ENCODE results near the gene ADAD2.

ADAD2 gene

GRCh38 chr16:84237994-84238750 lies 47.2 kb downstream of the ADAD2 start:
- no peak overlapping the region for H3K9ac ChIP-seq
- no peak overlapping the region for H3K4me2 ChIP-seq
- no peak for TF ChIP-seq CTCF (conservative IDR thresholded peaks at IDR 0.05; ENCODE audit: low read depth, low read length)
- no peak overlapping the region for H3K27ac ChIP-seq
- H3K79me2 ChIP-seq (ENCODE audit: insufficient read depth, low read depth), result no peaks in the 10 kb centered on the region
- no peaks in the 10 kb centered on the region for H4K20me1 ChIP-seq (ENCODE audit: insufficient read depth)
- no peak overlapping the region for H2AFZ ChIP-seq (ENCODE audit: low read depth)
- H3K4me1 ChIP-seq (ENCODE audit: low read depth, poor library complexity, severe bottlenecking), result no peaks in the 10 kb centered on the region
- H3K27me3 ChIP-seq (ENCODE audit: insufficient read depth, low read depth), result peaks cover 82% of the 10 kb centered on the region
- no peaks in the 10 kb centered on the region for H3K36me3 ChIP-seq (ENCODE audit: insufficient read depth)
- H3K4me3 ChIP-seq (IDR thresholded peaks at IDR 0.05; ENCODE audit: insufficient read depth, low read depth, low read length), result no peak overlapping the region

- H3K4me2 ChIP-seq, result no peak overlapping the region
- H3K4me3 ChIP-seq (IDR thresholded peaks at IDR 0.05; ENCODE audit: insufficient read depth, low read depth, low read length), result no peak overlapping the region
- no peak overlapping the region for H3K27ac ChIP-seq
- H2AFZ ChIP-seq (ENCODE audit: low read depth), result no peak overlapping the region
- no peak for TF ChIP-seq CTCF (conservative IDR thresholded peaks at IDR 0.05; ENCODE audit: low read depth, low read length)
- peaks cover 75% of the 10 kb centered on the region; the same call in 1 of the 2 replicates for H3K27me3 ChIP-seq (ENCODE audit: insufficient read depth, low read depth)
- no peak overlapping the region for H3K9ac ChIP-seq
- no peaks in the 10 kb centered on the region for H3K79me2 ChIP-seq (ENCODE audit: insufficient read depth, low read depth)
- H3K36me3 ChIP-seq (ENCODE audit: insufficient read depth), result no peaks in the 10 kb centered on the region
- no peaks in the 10 kb centered on the region for H3K4me1 ChIP-seq (ENCODE audit: low read depth, poor library complexity, severe bottlenecking)
- no peaks in the 10 kb centered on the region for H4K20me1 ChIP-seq (ENCODE audit: insufficient read depth)
Measured at GRCh38 chr16:84239141-84239769, 48.3 kb downstream of the ADAD2 start.

- no peak within 1 kb of the TSS for H2AFZ ChIP-seq (ENCODE audit: low read depth)
- H3K79me2 ChIP-seq (ENCODE audit: insufficient read depth, low read depth), result no peaks in the 10 kb centered on the region
- H3K9ac ChIP-seq, result no peak within 1 kb of the TSS
- no peak within 1 kb of the TSS for H3K4me3 ChIP-seq (IDR thresholded peaks at IDR 0.05; ENCODE audit: insufficient read depth, low read depth, low read length)
- TF ChIP-seq CTCF (conservative IDR thresholded peaks at IDR 0.05; ENCODE audit: low read depth, low read length), result no peak
- H3K27ac ChIP-seq, result no peak within 1 kb of the TSS
- H3K4me2 ChIP-seq, result no peak within 1 kb of the TSS
- peaks cover 69% of the 10 kb centered on the region; the same call in 1 of the 2 replicates for H3K27me3 ChIP-seq (ENCODE audit: insufficient read depth, low read depth)
- no peaks in the 10 kb centered on the region for H3K36me3 ChIP-seq (ENCODE audit: insufficient read depth)
- no peaks in the 10 kb centered on the region for H4K20me1 ChIP-seq (ENCODE audit: insufficient read depth)
- H3K4me1 ChIP-seq (ENCODE audit: low read depth, poor library complexity, severe bottlenecking), result no peaks in the 10 kb centered on the region
Measured at GRCh38 chr16:84239909-84240308, 49.0 kb downstream of the ADAD2 start, which contains the start of gene KCNG4. TSS of gene KCNG4 (minus strand) at chr16:84240012. CDS start at chr16:84237485, 2,527 bp downstream.

- H3K9ac ChIP-seq, result no peak overlapping the region
- no peak for TF ChIP-seq CTCF (conservative IDR thresholded peaks at IDR 0.05; ENCODE audit: low read depth, low read length)
- H3K4me1 ChIP-seq (ENCODE audit: low read depth, poor library complexity, severe bottlenecking), result no peaks in the 10 kb centered on the region
- no peak overlapping the region for H3K4me3 ChIP-seq (IDR thresholded peaks at IDR 0.05; ENCODE audit: insufficient read depth, low read depth, low read length)
- no peak overlapping the region for H3K4me2 ChIP-seq
- no peaks in the 10 kb centered on the region for H4K20me1 ChIP-seq (ENCODE audit: insufficient read depth)
- H3K27ac ChIP-seq, result no peak overlapping the region
- H3K79me2 ChIP-seq (ENCODE audit: insufficient read depth, low read depth), result no peaks in the 10 kb centered on the region
- no peak overlapping the region for H2AFZ ChIP-seq (ENCODE audit: low read depth)
- no peaks in the 10 kb centered on the region for H3K36me3 ChIP-seq (ENCODE audit: insufficient read depth)
- H3K27me3 ChIP-seq (ENCODE audit: insufficient read depth, low read depth), result peaks cover 69% of the 10 kb centered on the region; the same call in 1 of the 2 replicates
Measured at GRCh38 chr16:84240455-84240854, 49.5 kb downstream of the ADAD2 start.
